Heart left ventricle (tissue), 16 donors: Measurements from ENCODE around the gene RNF123. TPM values are rescaled to one million over a fixed set of nuclear protein-coding genes. Genes with fewer than 3 reads are reported as not detected.

Experiments
- ATAC-seq, 4 donors: fragments of 200-7000 bp; cut with Tn5 transposase; one replicate each; pipeline ENCODE4 v1.9.1; 2020 to 2022; ENCODE audit warnings: moderate library complexity in 4 of 4, mild to moderate bottlenecking in 3 of 4, moderate number of reproducible peaks in 1 of 4
- DNase-seq, 5 donors: peaks; one replicate each; pipeline ENCODE4 v3.0.0-alpha.2; 2020
- H3K27ac ChIP-seq, 12 donors: fragments of 200-600 bp; sonication (generic) in 4 of 12; one replicate each; pipeline versions ENCODE4 v1.5.0 to v1.8.0; 2016 to 2022; ENCODE audit warnings: mild to moderate bottlenecking in 2 of 12
- H3K27me3 ChIP-seq, 9 donors: fragments of 200-600 bp; sonication (generic) in 2 of 9; one replicate each; pipeline versions ENCODE4 v1.5.1 to v1.8.0; 2016 to 2022; ENCODE audit warnings: mild to moderate bottlenecking in 3 of 9
- H3K36me3 ChIP-seq, 9 donors: fragments of 200-600 bp; sonication (generic) in 2 of 9; one replicate each; pipeline versions ENCODE4 v1.5.0 to v1.8.0; 2018 to 2022; ENCODE audit warnings: mild to moderate bottlenecking in 2 of 9
- H3K4me1 ChIP-seq, 12 donors: fragments of 200-600 bp; sonication (generic) in 4 of 12; one replicate each; pipeline versions ENCODE4 v1.5.0 to v1.8.0; 2016 to 2022; ENCODE audit warnings: mild to moderate bottlenecking in 3 of 12
- H3K4me3 ChIP-seq, 12 donors: fragments of 200-600 bp; sonication (generic) in 4 of 12; one replicate each; pipeline versions ENCODE4 v1.5.0 to v1.8.0; 2017 to 2022; ENCODE audit warnings: mild to moderate bottlenecking in 9 of 12, moderate library complexity in 4 of 12
- H3K9me3 ChIP-seq, 12 donors: fragments of 200-600 bp; sonication (generic) in 4 of 12; one replicate each; pipeline versions ENCODE4 v1.5.0 to v1.8.0; 2016 to 2022; ENCODE audit warnings: mild to moderate bottlenecking in 1 of 12
- POLR2A ChIP-seq, 2 donors: fragments of 450-650 bp; IDR thresholded peaks; one replicate each; pipeline ENCODE4 v1.6.1; 2017; ENCODE audit warnings: antibody characterized with exemption in 2 of 2, mild to moderate bottlenecking in 2 of 2, moderate library complexity in 2 of 2
- WGBS, 4 donors: extraction: QIAGEN DNeasy Blood & Tissue Kit in 2 of 4; methylation state at CpG; one replicate each; pipeline versions ENCODE4 v1.1.5 to v1.1.7; 2013 to 2018; 5-methylcytosine and 5-hydroxymethylcytosine counted together
- intact Hi-C, 10 donors: fragments of 100-400 bp; cut with DNase I; formaldehyde crosslinking; loops; one replicate each; pipeline versions ENCODE4 v1.11.1 to v1.14.2; 2022
- polyA plus RNA-seq, 2 donors: library from polyadenylated mRNA; stranded (reverse); fragments of 200-250 nt; gene quantifications; one replicate each; pipeline ENCODE4 v1.2.3, GENCODE V29; 2013
- total RNA-seq, 9 donors: library from RNA; depleted of rRNA in 2 of 9; stranded (reverse); fragments of >200 nt in 2 of 9; fragmentation: NEBNext Ultra II Directional in 3 of 9; extraction: Animal tissue kit (Norgen Biotek cat#: 25700) in 3 of 9; gene quantifications; one replicate each; pipeline versions ENCODE4 v1.1.0 to v1.2.4, GENCODE V29; 2016 to 2023
- TF ChIP-seq, protein P1 (sequence below), 12 donors: fragments of 200-600 bp; sonication (generic) in 4 of 12; IDR thresholded peaks; one replicate each; pipeline versions ENCODE4 v1.5.0 to v1.8.0; 2018 to 2022; ENCODE audit warnings: antibody characterized with exemption in 12 of 12, mild to moderate bottlenecking in 5 of 12
- donor health status: ischemic (EF 13 %, LVEDD 7.1; RV severe dilation, severe dysfunction).
- donor health status: healthy with polysubstance abuse.
- donor health status: DM: no; HTN: yes; CAD: no.
- donor health status: DM: no; HTN: no; CAD: no.
- donor health status: ischemic (EF 25% LVEDD 6.9; RV normal size, moderate dysfunction).
- donor health status: ischemic (EF 25% LVEDD 5.7; RV mildly dilated, moderate dysfunction).
- donor health status: healthy.
- donor health status: DM: yes; HTN: yes; CAD: no.
- donor health status: ischemic (EF 35%, LVEDD 5.7; RV mildly dilated, moderate dysfunction).
- donor health status: nonischemic (EF 11% LVEDD 7.7; RV severe dilation, severe dysfunction).
- donor health status: DM: yes; HTN: yes; CAD: no.
- donor health status: PGD.
- donor health status: ischemic (EF 29% LVEDD 5.4; RV normal size, mild dysfunction).
- donor health status: nonischemic (EF 23%, LVEDD 6.1; RV moderate dilation, normal function).

The RNF123 gene
- total and polyA plus RNA-seq, 11 donors: 27.7 to 61.4 (median 46.0) TPM

DNA sequence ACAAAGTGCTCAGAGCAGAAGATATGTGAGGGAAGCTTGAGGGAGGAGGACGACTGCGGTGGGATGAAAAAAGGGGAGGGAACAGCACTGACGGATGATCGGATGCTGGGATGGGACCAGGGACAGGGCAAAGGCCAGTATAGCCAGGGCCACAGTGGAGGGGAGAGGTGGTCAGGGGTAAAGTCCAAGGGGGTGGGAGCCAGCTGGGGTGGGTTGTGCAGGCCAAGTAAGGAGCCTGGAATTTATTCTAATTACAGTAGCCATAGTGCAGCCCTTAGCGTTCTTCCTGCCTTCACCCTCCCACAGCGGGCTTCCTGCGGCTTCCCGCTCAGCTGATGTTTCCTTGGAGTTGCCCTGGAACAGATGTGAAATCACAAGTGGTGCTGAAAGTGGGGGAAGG is 22.8 kb upstream of the RNF123 start:
- intact Hi-C loops: no loop called here
- Histone ChIP-seq H3K27ac (no peak overlapping the region), H3K27me3 (no peaks in the 10 kb centered on the region), H3K4me1 (peaks cover 0 to 14% (median 0%) of the 10 kb centered on the region in 12 donors), H3K4me3 (no peak overlapping the region), H3K9me3 (no peaks in the 10 kb centered on the region), H3K36me3 (no peaks in the 10 kb centered on the region)
- ATAC-seq (no peak), DNase-seq (no peak)
- no peak for TF ChIP-seq POLR2A (IDR thresholded peaks at IDR 0.05)
- TF ChIP-seq, protein P1, sequence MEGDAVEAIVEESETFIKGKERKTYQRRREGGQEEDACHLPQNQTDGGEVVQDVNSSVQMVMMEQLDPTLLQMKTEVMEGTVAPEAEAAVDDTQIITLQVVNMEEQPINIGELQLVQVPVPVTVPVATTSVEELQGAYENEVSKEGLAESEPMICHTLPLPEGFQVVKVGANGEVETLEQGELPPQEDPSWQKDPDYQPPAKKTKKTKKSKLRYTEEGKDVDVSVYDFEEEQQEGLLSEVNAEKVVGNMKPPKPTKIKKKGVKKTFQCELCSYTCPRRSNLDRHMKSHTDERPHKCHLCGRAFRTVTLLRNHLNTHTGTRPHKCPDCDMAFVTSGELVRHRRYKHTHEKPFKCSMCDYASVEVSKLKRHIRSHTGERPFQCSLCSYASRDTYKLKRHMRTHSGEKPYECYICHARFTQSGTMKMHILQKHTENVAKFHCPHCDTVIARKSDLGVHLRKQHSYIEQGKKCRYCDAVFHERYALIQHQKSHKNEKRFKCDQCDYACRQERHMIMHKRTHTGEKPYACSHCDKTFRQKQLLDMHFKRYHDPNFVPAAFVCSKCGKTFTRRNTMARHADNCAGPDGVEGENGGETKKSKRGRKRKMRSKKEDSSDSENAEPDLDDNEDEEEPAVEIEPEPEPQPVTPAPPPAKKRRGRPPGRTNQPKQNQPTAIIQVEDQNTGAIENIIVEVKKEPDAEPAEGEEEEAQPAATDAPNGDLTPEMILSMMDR (IDR thresholded peaks at IDR 0.05): no peak
- WGBS, 4 donors: 47 to 62% (median 49%) methylated on average over 8 of the region's 8 CpGs

DNA sequence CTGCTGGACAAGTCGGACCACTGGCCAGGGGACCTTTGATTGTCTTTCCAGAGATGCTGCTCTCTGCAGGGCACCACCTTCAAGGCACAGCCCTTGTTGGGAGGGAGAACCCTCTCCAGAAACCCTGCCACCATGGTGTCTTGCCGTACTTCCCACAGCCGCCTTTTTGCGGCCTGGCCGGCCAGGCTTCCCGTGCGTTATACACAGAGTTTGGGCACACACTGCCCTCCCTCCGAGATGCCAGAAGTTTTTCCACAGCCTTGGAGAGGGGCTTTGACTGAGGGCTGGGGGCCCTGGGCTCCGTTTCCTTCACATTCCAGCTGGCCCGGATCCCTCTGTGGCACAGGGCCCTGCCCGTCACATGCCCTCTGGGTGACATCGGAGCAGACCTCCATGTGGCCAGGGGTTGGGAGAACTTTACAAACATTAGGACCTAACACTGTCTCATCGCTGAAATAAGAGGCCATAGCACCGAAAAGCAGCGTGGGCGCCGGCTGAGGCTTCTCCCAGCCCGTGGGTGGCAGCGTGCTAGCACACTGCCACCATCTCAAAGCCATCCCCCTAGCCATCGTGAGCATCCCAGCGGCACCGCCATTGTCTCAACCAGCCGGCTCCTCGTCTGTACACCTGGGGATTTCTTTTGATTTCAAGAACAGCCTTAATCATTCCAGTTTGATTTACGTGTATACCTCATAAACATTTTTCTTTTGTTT is 21.5 kb upstream of the RNF123 start:
- Histone ChIP-seq H3K36me3 (no peaks in the 10 kb centered on the region), H3K4me1 (peaks cover 0 to 16% (median 0%) of the 10 kb centered on the region in 12 donors), H3K27me3 (no peaks in the 10 kb centered on the region), H3K4me3 (no peak overlapping the region), H3K27ac (no peak overlapping the region), H3K9me3 (no peaks in the 10 kb centered on the region)
- no peak for DNase-seq
- intact Hi-C loops: no loop called here
- ATAC-seq: no peak
- no peak for TF ChIP-seq POLR2A (IDR thresholded peaks at IDR 0.05)
- TF ChIP-seq, protein P1 (IDR thresholded peaks at IDR 0.05): no peak
- 84 to 88% (median 87%) methylated on average over 25 of the region's 25 CpGs for WGBS, 4 donors

DNA sequence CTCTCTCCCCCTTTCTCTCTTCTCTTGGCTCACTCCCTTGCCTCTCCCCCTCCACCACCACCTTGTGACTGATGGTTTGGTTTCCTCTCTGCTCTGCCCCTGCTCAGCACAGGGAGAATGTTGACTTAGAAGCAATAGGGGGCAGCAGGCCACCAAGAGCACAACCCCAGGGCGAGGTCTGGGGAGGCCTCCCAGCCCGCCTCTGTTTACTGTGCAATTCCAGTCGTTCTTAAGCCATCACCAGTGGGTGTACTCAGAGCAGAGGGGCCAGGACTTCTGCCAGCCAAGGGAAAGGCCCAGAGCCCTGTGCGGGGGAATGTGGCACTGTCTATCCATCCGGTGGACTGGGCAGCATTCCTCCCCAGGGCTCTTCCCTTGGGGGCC is 21.0 kb upstream of the RNF123 start:
- no peak overlapping the region for H3K27ac ChIP-seq
- no peaks in the 10 kb centered on the region for H3K27me3 ChIP-seq
- intact Hi-C loops: no loop called here
- TF ChIP-seq, protein P1 (IDR thresholded peaks at IDR 0.05): no peak
- TF ChIP-seq POLR2A (IDR thresholded peaks at IDR 0.05): no peak
- peaks cover 0 to 21% (median 4%) of the 10 kb centered on the region in 12 donors for H3K4me1 ChIP-seq
- no peak overlapping the region for H3K4me3 ChIP-seq
- no peaks in the 10 kb centered on the region for H3K36me3 ChIP-seq
- no peaks in the 10 kb centered on the region for H3K9me3 ChIP-seq
- DNase-seq (no peak), ATAC-seq (no peak)
- WGBS, 4 donors: 47 to 70% (median 61%) methylated on average over 5 of the region's 5 CpGs

DNA sequence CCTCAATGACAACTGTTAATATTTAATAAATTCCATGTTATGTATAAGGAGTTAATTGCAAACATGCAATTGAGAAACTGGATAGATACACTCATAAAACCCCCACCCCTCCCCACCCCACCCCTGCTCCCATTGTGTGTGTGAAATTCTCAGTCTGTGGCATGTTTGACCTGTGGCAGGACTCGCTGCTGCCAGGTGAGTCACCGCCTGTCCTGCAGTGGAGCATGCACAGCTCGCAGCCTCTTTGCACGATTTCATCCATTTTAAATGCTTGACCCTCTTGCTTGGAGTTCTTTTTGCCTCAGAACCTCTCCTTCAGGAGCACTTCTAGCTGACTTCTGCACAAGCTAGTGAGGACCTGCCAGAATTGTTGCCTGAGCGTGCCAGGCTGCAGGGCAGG is 20.5 kb upstream of the RNF123 start:
- H3K4me1 ChIP-seq: peaks cover 0 to 23% (median 6%) of the 10 kb centered on the region in 12 donors
- no peak for ATAC-seq

More for the DNA sequence above, 20.5 kb upstream of the RNF123 start:
- Histone ChIP-seq H3K27me3 (no peaks in the 10 kb centered on the region), H3K4me3 (no peak overlapping the region), H3K27ac (no peak overlapping the region), H3K36me3 (no peaks in the 10 kb centered on the region), H3K9me3 (no peaks in the 10 kb centered on the region)
- DNase-seq: no peak
- TF ChIP-seq POLR2A (IDR thresholded peaks at IDR 0.05): no peak
- TF ChIP-seq, protein P1 (IDR thresholded peaks at IDR 0.05): no peak
- 79 to 95% (median 86%) methylated on average over 5 of the region's 5 CpGs for WGBS, 4 donors
- intact Hi-C loops: no loop called here
